ENCODE data around the gene SGSM2.
"Not testable (repeated sequence)": the region's sequence is repeated elsewhere in the genome, so short reads cannot be mapped to it uniquely, and the experiment has no call there.

The SGSM2 gene, protein sequence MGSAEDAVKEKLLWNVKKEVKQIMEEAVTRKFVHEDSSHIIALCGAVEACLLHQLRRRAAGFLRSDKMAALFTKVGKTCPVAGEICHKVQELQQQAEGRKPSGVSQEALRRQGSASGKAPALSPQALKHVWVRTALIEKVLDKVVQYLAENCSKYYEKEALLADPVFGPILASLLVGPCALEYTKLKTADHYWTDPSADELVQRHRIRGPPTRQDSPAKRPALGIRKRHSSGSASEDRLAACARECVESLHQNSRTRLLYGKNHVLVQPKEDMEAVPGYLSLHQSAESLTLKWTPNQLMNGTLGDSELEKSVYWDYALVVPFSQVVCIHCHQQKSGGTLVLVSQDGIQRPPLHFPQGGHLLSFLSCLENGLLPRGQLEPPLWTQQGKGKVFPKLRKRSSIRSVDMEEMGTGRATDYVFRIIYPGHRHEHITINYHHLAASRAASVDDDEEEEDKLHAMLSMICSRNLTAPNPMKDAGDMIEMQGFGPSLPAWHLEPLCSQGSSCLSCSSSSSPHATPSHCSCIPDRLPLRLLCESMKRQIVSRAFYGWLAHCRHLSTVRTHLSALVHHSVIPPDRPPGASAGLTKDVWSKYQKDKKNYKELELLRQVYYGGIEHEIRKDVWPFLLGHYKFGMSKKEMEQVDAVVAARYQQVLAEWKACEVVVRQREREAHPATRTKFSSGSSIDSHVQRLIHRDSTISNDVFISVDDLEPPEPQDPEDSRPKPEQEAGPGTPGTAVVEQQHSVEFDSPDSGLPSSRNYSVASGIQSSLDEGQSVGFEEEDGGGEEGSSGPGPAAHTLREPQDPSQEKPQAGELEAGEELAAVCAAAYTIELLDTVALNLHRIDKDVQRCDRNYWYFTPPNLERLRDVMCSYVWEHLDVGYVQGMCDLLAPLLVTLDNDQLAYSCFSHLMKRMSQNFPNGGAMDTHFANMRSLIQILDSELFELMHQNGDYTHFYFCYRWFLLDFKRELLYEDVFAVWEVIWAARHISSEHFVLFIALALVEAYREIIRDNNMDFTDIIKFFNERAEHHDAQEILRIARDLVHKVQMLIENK

GRCh38 chr17:2336852-2337543 lies at the start of gene SGSM2:
TSS of gene SGSM2 (plus strand) at chr17:2337501. CDS start at chr17:2337689, 188 bp downstream.
- peak; percentile 90 for DNase-seq

- no peak for DNase-seq
Measured at GRCh38 chr17:2289878-2290478, 47.3 kb upstream of the SGSM2 start.

GRCh38 chr17:2292100-2292499 lies 45.2 kb upstream of the SGSM2 start:
- no peak for DNase-seq

DNA sequence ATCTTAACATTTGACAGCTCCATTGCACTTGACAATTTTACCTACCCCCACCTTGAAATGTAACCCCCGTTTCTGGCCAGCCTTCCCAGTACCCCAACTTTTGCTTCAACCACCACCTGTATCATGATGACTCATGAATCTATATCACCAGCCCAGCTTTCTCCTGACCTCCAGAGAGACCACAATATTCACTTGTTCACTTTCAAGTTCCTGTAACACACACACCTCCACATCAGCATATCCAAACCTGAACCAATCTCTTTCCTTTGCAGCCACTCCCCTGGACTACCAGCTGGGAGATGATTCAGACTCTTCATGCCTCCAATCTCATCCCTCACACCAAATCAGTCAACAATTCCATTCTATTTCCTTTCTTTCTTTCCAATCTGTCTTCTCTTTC lies 41.7 kb upstream of the SGSM2 start:
- DNase-seq, result no peak

GRCh38 chr17:2297023-2297422 lies 40.3 kb upstream of the SGSM2 start:
- no peak for DNase-seq

GRCh38 chr17:2299136-2299535 lies 38.2 kb upstream of the SGSM2 start:
- DNase-seq, result no peak

DNA sequence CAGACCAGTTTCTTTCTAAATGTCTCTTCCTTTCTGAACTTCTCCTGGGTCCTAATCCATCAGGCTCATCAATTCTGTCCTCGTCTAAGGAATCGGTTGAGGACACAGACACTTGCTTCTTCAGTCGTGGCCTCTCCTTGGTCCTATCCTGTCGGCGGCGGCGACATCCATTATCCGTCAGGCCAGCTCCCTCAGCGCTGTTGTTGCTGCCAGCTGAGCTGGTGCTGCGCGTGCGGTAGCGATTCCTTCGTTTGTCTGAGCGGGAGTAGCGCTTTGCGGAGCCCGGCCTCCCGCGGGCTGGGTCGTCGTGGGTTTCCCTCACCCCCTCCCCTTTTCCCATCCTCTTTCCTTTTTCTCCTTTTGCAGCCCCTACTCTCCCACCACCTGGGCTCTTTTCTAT lies 37.5 kb upstream of the SGSM2 start:
- DNase-seq, result no peak

DNA sequence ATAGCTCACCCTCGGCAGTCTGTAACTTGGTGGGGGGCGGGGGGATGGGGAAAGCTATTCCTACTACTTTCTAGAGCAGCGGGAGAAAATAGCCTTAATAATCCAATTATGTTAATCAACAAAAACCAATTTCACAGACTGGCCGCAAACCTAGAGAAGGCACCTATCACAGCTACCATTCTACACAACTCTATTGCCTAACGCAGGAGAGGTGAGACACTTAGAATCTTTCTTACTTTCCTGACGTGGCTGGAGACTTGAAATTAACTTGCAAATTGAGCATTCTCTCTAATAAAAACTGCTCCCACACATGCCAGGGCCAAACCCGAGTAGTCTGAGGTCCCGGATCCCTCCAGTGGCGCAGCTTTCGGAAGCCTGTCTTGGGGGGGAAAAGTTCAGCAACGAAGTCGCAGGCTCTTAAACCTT lies 34.5 kb upstream of the SGSM2 start:
- DNase-seq, result no peak

DNA sequence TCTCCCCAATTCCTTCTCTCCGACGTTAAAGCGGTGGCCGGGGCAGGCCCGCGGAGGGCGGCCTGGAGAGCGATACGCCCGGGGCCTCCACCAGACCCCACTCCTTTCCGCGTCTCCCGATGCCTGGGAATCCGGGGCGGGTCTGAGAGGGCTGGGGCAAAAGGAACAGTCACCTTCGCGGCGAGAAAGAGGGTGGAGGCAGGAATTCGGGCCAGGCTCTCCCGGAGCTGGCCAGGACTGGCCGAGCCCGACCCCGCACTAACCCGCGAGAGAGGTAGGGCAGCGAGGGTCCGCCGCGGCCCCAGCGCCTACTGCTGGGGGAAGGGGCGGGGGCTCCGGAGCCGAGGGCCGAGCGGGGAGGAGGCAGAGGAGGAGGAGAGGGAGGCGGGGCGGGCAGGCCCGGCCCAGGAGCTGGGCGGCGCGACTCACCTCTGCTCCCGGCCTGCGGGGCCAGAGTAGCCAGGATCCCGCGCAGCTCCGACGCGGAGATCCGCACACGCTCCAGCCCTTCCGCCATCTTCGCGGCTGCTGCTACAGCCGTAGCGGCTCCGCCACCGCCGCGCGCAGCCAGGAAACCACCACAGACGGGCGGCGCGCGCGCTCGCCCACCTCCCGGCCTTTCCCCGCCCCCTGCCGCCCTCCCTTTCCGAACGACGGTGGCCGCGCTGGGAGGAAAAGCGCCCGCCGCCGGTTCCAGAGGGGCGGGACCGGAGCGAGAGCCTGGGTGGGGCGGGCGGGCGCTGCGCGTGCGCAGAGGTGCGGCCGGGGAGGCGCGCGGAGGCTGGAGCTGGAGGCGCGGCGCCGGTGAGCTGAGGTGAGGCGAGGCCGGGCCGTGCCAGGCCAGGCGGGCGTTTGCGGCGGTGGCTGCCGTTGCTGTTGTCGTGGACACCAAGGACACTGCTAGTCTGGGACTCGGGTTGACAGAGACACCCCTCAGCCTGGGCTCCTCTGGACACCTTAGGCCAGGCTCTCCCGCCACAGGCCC lies 33.8 kb upstream of the SGSM2 start, which contains the start of the genes SMG6 and SRR:
TSS of gene SMG6 (minus strand) at position 582 of the 985 bp plus-strand sequence. CDS start at position 517, 65 bp downstream.
TSS of gene SRR (plus strand) at position 747 of the 985 bp plus-strand sequence. CDS start 11,611 bp downstream, outside the sequence.
- peak; percentile 98 for DNase-seq

- DNase-seq, result no peak
Measured at GRCh38 chr17:2304931-2305330, 32.4 kb upstream of the SGSM2 start.

- no peak for DNase-seq
Measured at GRCh38 chr17:2309338-2310154, 27.8 kb upstream of the SGSM2 start.

- no peak for DNase-seq
Measured at GRCh38 chr17:2312736-2313135, 24.6 kb upstream of the SGSM2 start.

DNA sequence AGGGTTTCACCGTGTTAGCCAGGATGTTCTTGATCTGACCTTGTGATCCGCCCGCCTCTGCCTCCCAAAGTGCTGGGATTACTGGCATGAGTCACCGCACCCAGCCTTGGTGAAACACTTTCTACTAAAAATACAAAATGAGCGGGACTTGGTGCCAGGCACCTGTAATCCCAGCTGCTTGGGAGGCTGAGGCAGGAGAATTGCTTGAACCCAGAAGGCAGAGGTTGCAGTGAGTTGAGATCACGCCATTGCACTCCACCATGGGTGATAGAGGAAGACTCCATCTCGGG lies 20.4 kb upstream of the SGSM2 start:
- not testable (repeated sequence) for DNase-seq

DNA sequence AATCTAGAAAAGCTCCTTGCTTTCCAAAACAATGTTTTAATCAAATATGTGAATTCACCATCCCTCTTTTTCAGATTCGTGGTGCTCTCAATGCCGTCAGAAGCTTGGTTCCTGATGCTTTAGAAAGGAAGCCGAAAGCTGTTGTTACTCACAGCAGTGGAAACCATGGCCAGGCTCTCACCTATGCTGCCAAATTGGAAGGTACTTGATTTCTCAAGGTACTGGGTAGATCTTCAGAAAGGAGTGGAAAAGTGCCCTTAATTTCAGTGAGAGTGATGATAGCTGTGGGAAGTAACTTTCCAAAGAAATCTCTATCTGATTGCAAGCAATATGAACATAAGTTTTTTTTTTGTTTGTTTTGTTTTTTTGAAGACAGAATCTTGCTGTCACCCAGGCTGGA lies 19.5 kb upstream of the SGSM2 start:
- DNase-seq, result no peak

- DNase-seq, result no peak
Measured at GRCh38 chr17:2319051-2319450, 18.2 kb upstream of the SGSM2 start.

GRCh38 chr17:2321399-2321798 lies 15.9 kb upstream of the SGSM2 start:
- DNase-seq, result no peak

DNA sequence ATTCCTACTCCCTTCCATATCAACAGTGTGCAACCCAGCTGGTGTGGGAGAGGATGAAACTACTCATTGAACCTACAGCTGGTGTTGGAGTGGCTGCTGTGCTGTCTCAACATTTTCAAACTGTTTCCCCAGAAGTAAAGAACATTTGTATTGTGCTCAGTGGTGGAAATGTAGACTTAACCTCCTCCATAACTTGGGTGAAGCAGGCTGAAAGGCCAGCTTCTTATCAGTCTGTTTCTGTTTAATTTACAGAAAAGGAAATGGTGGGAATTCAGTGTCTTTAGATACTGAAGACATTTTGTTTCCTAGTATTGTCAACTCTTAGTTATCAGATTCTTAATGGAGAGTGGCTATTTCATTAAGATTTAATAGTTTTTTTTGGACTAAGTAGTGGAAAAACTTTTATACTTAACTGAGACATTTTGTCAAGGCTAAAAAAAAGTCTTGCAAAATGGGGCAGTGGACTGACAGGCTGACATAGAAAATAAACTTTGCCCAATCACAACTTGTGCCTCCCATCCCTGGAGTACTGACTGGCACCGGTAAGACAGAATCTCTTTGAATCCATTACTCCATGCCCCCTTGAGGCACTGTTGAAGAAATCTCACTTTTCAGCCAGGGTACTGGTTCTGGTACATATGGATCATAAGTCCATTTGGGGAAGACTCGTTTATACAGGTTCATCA lies 13.5 kb upstream of the SGSM2 start:
- DNase-seq, result no peak

GRCh38 chr17:2331303-2331702 lies 6.0 kb upstream of the SGSM2 start:
- no peak for DNase-seq

- no peak for DNase-seq
Measured at GRCh38 chr17:2335726-2336214, 1.5 kb upstream of the SGSM2 start.

Data from activated effector memory CD4-positive, alpha-beta T cell treated with anti-CD3 and anti-CD28 coated beads, Interleukin-2, amount 50 U/mL, for 16 hours (primary cell).